GM23248 (cell line): ENCODE data around the gene MACROD2.

ENCODE experiments used
- EZH2 ChIP-seq: fragments of 200-600 bp; sonication (generic); IDR thresholded peaks from 2 replicates; pipeline ENCODE4 v1.6.1; 2018; ENCODE audit warnings: antibody characterized with exemption, mild to moderate bottlenecking; ENCODE audit not compliant: insufficient read depth, poor library complexity, severe bottlenecking
- EZH2phosphoT487 ChIP-seq: fragments of 200-600 bp; sonication (generic); IDR thresholded peaks from 2 replicates; pipeline ENCODE4 v1.6.1; 2018; ENCODE audit warnings: antibody characterized with exemption, moderate library complexity, mild to moderate bottlenecking, low read depth; ENCODE audit not compliant: insufficient read depth

GRCh38 chr20:14064921-14065320 is 69.6 kb downstream of the MACROD2 start:
- TF ChIP-seq EZH2 (no peak), EZH2phosphoT487 (no peak)
